Bronchial epithelial cell (primary cell): ENCODE results near the gene NEK10. TPM values are rescaled to one million over a fixed set of nuclear protein-coding genes. Genes with fewer than 3 reads are reported as not detected.
A peak's percentile ranks its signal among the peaks of the same experiment; 100 is the strongest.
"Not testable (repeated sequence)": the region's sequence is repeated elsewhere in the genome, so short reads cannot be mapped to it uniquely, and the experiment has no call there.

Source experiments
- DNase-seq: peaks from one replicate; pipeline ENCODE4 v3.0.0-alpha.2; 2010; ENCODE audit warnings: low read depth
- FAIRE-seq: peaks from 2 replicates; lab custom pipeline; 2011; peaks lifted over from hg19 to GRCh38; lab: Jason Lieb, UNC
- H3K27me3 ChIP-seq: 2 replicates; pipeline ENCODE4 v1.5.1; 2011; ENCODE audit warnings: low read length; ENCODE audit not compliant: control insufficient read depth, insufficient read depth
- H3K36me3 ChIP-seq: 2 replicates; pipeline ENCODE4 v1.5.1; 2011; ENCODE audit warnings: low read length; ENCODE audit not compliant: control insufficient read depth, insufficient read depth
- H3K4me3 ChIP-seq: 2 replicates; pipeline ENCODE4 v1.5.1; 2011; ENCODE audit warnings: mild to moderate bottlenecking, low read depth, low read length, control low read depth
- CTCF ChIP-seq: IDR thresholded peaks from 2 replicates; pipeline ENCODE4 v1.5.1; 2011; ENCODE audit warnings: mild to moderate bottlenecking, moderate library complexity, low read length, control low read depth, inconsistent platforms; ENCODE audit not compliant: insufficient read depth, severe bottlenecking
- total RNA-seq: library from RNA; depleted of rRNA; stranded (reverse); fragments of >200 nt; gene quantifications from 2 replicates; pipeline ENCODE4 v1.2.1, GENCODE V29; 2014

The NEK10 gene
- total RNA-seq, result 1.0 and 1.1 TPM in 2 replicates

- H3K27me3 ChIP-seq, result no peaks in the 10 kb centered on the region
- no peaks in the 10 kb centered on the region for H3K36me3 ChIP-seq
- peak within 1 kb of the TSS; percentile 58 for H3K4me3 ChIP-seq
- FAIRE-seq (no peak), DNase-seq (peak; percentile 87)
- no peak for TF ChIP-seq CTCF
These were observed at the start of gene NEK10 for GRCh38 chr3:27368831-27369607. Gene NEK10, minus strand, starts transcription at chr3:27369383. Its CDS starts 16,501 bp downstream, at chr3:27352882.

DNA sequence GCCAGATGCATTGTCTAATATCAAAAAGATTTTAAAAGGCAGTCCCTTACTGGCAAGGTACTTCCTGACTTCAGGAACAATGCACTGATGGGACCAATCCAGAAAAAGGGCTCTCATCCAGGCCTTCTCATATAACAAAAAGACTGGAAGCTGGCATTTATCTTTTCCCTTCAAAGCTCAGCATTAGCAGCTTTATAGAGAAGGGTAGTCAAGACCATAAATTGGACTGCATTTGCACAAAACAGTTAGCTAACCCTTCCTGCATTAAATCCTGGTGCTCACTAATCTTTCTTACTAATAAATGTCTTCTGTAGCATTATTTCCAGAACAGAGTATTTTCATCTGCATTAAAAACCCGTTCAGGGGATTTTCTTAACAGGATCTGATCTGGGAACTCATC, 46.0 kb upstream of the NEK10 start:
- no peak for FAIRE-seq
- Histone ChIP-seq H3K4me3 (no peak overlapping the region), H3K27me3 (no peaks in the 10 kb centered on the region), H3K36me3 (peaks cover 4% of the 10 kb centered on the region)
- no peak for TF ChIP-seq CTCF
- DNase-seq, result no peak

GRCh38 chr3:27392950-27393679, 23.9 kb upstream of the NEK10 start:
- no peak for TF ChIP-seq CTCF
- no peak for DNase-seq
- FAIRE-seq, result no peak
- no peak overlapping the region for H3K4me3 ChIP-seq
- no peaks in the 10 kb centered on the region for H3K27me3 ChIP-seq
- peaks cover 7% of the 10 kb centered on the region for H3K36me3 ChIP-seq

- not testable (repeated sequence) for H3K27me3 ChIP-seq, H3K4me3 ChIP-seq, H3K36me3 ChIP-seq, FAIRE-seq, DNase-seq
These were observed 23.2 kb upstream of the NEK10 start for GRCh38 chr3:27392414-27392813.

- Histone ChIP-seq H3K4me3 (no peak overlapping the region), H3K36me3 (peaks cover 8% of the 10 kb centered on the region), H3K27me3 (no peaks in the 10 kb centered on the region)
- peak; percentile 26 for DNase-seq
- no peak for TF ChIP-seq CTCF
- no peak for FAIRE-seq
These were observed 22.6 kb upstream of the NEK10 start for GRCh38 chr3:27391796-27392195.

- Histone ChIP-seq H3K36me3 (peaks cover 11% of the 10 kb centered on the region), H3K27me3 (no peaks in the 10 kb centered on the region), H3K4me3 (no peak overlapping the region)
- DNase-seq (no peak), FAIRE-seq (no peak)
- no peak for TF ChIP-seq CTCF
These were observed 18.4 kb upstream of the NEK10 start for GRCh38 chr3:27387625-27388024.
